Effector CD4-positive, alpha-beta T cell (primary cell): ENCODE measurements around the gene TMEM131.
"Not testable (repeated sequence)": the region's sequence is repeated elsewhere in the genome, so short reads cannot be mapped to it uniquely, and the experiment has no call there.

Experiments
- DNase-seq: peaks from one replicate; pipeline ENCODE4 v3.0.0-alpha.2; 2020

TMEM131 gene

GRCh38 chr2:97848306-97848705 lies 147.4 kb downstream of the TMEM131 start:
- DNase-seq = no peak

DNA sequence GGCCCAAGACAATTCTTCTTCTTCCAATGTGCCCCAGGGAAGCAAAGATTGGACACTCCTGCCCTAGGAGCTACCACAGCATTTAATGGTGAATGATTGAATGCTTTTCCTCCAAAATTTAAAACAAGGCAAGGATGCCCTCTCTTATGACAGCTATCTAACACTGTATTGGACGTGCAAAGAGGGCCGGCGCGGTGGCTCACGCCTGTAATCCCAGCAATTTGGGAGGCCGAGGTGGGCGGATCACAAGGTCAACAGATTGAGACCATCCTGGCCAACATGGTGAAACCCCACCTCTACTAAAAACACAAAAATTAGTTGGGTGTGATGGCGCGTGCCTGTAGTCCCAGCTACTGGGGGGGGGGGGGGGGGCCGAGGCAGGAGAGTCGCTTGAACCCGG lies 149.0 kb downstream of the TMEM131 start:
- not testable (repeated sequence) for DNase-seq

DNA sequence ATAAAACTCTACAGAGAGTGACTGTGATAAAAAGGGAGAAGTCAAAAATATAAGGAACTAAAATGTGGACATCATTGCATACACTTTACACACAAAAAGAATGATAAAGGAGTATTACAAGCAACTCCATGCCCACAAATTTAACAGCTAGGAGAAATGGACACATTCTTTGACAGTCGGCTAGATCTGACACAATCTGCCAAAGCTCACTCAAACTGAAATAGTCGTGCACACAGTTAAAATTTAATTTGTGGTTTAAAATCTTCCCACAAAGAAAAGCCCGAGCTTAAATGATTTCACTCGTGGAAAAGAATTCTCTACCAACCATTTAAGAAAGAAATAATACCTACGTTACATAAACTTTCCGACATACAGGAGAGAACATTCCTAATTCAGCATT lies 149.9 kb downstream of the TMEM131 start:
- no peak for DNase-seq

DNA sequence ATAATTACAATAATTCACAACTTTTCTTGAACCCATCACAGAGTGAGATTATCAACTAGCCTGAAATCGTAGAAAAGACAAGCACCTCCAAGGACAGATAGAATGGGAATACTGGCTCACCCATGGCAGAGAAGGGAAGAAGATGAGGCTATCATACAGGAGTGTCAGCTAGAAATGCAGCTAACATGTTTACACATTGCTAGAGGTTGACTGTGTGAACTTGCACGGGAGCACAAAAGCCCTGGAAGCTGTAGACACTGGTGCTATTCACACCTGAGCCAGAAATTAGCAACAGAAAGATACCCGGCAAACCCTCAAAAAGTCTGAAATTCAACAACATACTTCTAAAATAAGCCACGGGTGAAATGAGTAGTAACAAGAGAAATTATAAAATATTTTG lies 150.6 kb downstream of the TMEM131 start:
- no peak for DNase-seq

- no peak for DNase-seq
Measured at GRCh38 chr2:97844311-97844859, 151.4 kb downstream of the TMEM131 start.

DNA sequence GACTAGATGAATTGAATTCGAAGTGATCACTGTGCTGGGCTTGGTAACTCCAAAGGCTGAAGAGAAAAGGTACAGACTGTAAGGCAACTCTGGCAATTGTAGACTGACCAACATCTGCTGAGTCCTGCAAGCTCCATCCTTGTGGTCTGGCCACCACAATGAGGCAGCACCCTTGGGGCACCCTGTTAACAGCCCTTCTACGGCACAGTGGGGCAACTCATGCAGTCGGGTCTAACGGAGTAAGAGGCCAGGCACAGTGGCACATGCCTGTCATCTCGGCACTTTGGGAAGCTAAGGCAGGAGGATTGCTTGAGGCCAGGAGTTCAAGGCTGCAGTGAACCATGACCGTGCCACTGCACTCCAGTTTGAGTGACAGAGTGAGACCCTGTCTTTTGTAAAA lies 155.6 kb downstream of the TMEM131 start:
- no peak for DNase-seq

- DNase-seq = no peak
Measured at GRCh38 chr2:97834610-97835009, 161.1 kb downstream of the TMEM131 start.

GRCh38 chr2:97831121-97831520 lies 164.6 kb downstream of the TMEM131 start:
- DNase-seq = no peak

DNA sequence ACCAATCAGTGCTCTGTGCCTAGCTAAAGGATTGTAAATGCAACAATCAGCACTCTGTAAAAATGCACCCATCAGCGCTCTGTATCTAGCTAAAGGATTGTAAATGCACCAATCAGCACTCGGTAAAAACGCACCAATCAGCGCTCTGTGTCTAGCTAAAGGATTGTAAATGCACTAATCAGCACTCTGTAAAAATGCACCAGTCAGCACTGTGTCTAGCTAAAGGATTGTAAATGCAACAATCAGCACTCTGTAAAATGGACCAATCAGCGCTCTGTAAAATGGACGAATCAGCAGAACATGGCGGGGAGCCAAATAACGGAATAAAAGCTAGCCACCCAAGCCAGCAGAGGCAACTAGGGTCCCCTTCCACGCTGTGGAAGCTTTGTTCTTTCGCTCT lies 166.5 kb downstream of the TMEM131 start:
- DNase-seq = not testable (repeated sequence)

- DNase-seq = not testable (repeated sequence)
Measured at GRCh38 chr2:97827013-97827412, 168.7 kb downstream of the TMEM131 start.

DNA sequence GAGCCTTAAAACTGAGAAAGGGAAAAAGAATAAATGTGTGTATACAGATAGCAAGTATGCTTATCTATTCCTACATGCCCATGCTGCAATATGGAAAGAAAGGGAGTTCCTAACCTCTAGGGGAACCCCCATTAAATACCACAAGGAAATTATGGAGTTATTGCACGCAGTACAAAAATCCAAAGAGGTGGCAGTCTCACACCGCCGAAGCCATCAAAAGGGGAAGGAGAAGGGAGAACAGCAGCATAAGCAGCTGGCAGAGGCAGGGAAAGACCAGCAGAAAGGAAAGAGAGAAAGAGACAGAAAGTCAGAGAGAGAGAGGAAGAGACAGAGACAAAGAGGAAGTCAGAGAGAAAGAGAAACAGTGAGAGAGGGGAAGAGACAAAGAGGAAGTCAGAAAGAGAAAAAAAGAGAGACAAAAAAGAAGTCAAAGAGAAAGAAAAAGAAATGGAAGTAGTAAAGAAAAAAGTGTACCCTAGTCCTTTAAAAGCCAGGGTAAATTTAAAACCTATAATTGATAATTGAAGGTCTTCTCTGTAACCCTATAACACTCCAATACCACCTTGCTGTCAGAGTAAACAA lies 169.4 kb downstream of the TMEM131 start:
- DNase-seq = not testable (repeated sequence)

DNA sequence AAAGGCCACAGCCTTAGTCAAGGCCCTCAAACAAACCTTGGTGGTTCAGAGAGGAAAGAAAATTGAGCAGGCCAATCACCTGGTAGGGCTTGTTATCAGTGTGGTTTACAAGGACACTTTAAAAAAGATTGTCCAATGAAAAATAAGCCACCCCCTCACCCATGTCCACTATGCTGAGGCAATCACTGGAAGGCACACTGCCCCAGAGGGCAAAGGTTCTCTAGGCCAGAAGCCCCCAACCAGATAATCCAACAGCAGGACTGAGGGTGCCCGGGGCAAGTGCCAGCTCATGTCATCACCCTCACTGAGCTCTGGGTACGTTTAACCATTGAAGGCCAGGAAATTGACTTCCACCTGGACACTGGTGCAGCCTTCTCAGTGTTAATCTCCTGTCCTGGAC lies 171.7 kb downstream of the TMEM131 start:
- not testable (repeated sequence) for DNase-seq

GRCh38 chr2:97821862-97822261 lies 173.9 kb downstream of the TMEM131 start:
- DNase-seq = not testable (repeated sequence)

DNA sequence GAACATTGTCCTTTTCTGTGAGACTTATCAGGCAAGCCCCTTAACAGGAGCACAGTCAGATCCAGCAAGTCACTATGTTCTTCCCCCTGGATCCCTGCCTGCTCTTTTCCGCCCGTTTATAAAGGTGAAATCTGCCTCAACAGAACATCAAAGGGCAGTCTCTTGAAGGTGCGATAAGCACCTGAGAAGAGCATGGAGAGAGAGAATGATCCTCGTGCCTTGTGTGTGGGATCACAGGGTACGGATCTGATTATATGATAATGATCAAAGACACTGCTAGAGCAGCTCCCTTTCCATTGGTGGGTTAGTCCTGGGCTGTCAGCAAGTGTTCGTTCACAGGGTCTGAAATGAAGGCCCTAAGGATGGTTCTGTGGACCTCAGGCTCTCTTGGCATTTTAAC lies 176.0 kb downstream of the TMEM131 start:
- no peak for DNase-seq

GRCh38 chr2:97816411-97816810 lies 179.3 kb downstream of the TMEM131 start:
- no peak for DNase-seq

DNA sequence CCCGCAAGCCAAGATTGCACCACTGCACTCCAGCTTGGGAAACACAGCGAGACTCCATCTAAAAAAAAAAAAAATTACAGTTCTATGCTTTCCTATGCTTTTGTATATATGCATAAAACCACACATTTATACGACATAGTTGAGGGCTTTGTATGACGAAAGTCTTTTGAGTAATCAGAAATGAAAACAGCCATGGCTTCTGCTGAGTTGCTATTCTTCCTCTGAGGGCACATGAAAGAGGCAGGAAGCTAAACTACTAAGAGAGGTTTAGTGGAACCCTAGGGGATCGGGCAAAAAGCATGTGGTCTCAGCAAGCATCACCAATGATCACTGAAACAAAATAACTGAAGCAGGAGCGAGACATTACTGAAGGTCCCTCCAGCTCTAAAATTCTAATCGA lies 182.8 kb downstream of the TMEM131 start:
- DNase-seq = no peak

GRCh38 chr2:97808816-97809215 lies 186.9 kb downstream of the TMEM131 start:
- no peak for DNase-seq

GRCh38 chr2:97806738-97807618 lies 188.8 kb downstream of the TMEM131 start:
- peak; percentile 67 for DNase-seq

DNA sequence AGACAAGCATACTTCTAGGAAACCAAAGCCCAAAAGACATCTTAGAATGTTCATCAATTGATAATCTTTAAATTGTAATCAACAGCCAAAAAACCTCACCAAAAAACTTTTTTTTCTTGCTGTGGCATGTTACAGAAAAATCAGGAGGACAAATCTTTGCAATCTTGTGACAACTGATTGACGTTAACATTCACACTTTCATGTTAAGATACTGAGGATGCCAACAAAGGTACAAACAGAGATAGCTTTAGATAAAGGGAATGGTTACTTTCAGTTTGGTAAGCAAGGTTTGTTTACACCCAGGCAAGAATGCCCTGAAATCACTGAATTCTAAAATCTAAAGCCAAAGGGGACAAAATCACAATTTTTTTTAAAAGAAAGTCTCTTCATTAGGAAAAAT lies 190.0 kb downstream of the TMEM131 start:
- no peak for DNase-seq

- DNase-seq = no peak
Measured at GRCh38 chr2:97801028-97801427, 194.7 kb downstream of the TMEM131 start.

DNA sequence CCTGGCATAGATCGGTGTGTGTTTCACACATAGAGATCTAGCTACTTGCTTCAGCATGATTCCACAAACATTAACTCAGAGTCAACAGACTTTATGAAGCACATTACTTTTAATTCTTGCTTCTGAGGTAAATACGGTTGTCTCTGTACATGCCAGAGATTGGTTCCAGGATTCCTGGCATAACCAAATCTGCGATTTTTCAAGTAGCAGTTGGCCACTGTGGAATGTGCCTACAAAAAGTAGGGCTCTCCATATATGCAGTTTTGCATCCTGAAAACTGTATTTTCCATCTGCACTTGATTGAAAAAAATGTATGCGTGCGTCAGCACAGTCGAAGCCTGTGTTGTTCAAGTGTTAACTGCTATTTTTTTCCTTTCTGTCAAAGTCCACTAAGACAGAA lies 197.3 kb downstream of the TMEM131 start:
- no peak for DNase-seq

DNA sequence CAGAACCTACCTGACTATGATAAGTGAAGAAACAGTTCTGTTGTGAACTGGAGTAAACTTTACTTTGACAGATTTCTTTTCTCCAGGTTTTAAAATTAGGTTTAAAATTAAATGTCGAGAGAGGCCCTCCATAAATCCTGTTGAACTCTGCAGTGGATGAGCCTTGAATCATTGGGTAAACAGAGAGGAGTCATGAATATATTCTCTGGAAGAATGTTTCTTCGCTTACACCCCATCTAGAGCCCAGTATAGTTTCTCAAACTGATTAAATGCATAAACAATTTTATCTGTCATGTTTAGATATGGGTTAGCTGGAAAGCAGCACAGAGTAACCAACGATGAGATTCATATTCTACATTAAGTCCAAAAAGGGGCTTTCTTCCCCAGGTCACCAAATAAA lies 198.4 kb downstream of the TMEM131 start:
- DNase-seq = no peak

DNA sequence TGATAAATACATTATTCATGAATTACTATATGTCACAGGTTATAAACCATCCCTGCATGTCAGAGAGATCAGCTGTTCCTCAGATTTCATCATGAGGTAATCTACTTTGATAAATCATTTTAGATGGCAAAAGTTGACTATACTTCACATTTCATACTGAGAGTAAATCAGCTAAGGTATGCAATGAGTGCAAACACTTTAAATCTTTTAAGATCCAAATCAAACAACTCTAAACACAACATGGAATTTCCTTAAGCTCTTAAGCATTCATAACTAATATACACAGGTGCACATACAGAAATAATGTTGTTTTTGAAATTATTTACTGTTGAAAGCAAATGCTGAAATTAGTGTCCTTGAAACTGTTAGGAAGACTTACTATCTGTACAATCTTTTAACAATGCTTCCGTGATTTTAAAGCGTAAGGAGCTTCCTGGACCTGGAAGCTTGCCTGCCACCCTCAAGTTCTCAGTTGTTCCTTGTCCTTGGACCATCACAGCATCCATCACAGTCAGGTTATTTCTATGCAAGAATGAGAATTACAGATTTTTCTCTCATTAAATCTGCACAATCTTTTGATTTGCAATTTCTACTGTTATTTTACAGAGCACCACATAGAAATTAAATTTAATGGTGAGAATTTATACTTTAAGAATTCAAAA lies 199.2 kb downstream of the TMEM131 start:
- no peak for DNase-seq

GRCh38 chr2:97792416-97792815 lies 203.3 kb downstream of the TMEM131 start:
- no peak for DNase-seq
